PC-3 (cell line): ENCODE results near the gene PPWD1.

Experiments used
- EZH2 ChIP-seq: fragments of 300-600 bp; sonication (generic); IDR thresholded peaks from one replicate; pipeline ENCODE4 v1.6.1; 2017; ENCODE audit warnings: antibody characterized with exemption, mild to moderate bottlenecking, low read length; ENCODE audit not compliant: unreplicated experiment
- TF ChIP-seq, protein P1 (sequence below): fragments of 300-600 bp; sonication (generic); conservative IDR thresholded peaks from 2 replicates; pipeline ENCODE4 v1.5.1; 2017; ENCODE audit warnings: antibody characterized with exemption, low read depth, mild to moderate bottlenecking, low read length

GRCh38 chr5:65553941-65554340 lies 9.2 kb upstream of the PPWD1 start:
- TF ChIP-seq, protein P1, sequence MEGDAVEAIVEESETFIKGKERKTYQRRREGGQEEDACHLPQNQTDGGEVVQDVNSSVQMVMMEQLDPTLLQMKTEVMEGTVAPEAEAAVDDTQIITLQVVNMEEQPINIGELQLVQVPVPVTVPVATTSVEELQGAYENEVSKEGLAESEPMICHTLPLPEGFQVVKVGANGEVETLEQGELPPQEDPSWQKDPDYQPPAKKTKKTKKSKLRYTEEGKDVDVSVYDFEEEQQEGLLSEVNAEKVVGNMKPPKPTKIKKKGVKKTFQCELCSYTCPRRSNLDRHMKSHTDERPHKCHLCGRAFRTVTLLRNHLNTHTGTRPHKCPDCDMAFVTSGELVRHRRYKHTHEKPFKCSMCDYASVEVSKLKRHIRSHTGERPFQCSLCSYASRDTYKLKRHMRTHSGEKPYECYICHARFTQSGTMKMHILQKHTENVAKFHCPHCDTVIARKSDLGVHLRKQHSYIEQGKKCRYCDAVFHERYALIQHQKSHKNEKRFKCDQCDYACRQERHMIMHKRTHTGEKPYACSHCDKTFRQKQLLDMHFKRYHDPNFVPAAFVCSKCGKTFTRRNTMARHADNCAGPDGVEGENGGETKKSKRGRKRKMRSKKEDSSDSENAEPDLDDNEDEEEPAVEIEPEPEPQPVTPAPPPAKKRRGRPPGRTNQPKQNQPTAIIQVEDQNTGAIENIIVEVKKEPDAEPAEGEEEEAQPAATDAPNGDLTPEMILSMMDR: no peak
- TF ChIP-seq EZH2: no peak
